Keratinocyte (primary cell): ENCODE results near the gene SHPK. TPM values are rescaled to one million over a fixed set of nuclear protein-coding genes. Genes with fewer than 3 reads are reported as not detected.

Experiments
- DNase-seq: peaks from one replicate; pipeline ENCODE4 v3.0.0-alpha.2; 2011; ENCODE audit warnings: low read depth, missing footprints, low spot score
- FAIRE-seq: peaks from 2 replicates; lab custom pipeline; 2011; peaks lifted over from hg19 to GRCh38; lab: Jason Lieb, UNC
- H2AFZ ChIP-seq: 2 replicates; pipeline ENCODE4 v1.6.0; 2012; ENCODE audit warnings: low read length, control low read depth, inconsistent platforms; ENCODE audit not compliant: control insufficient read depth
- H3K27ac ChIP-seq: 2 replicates; pipeline ENCODE4 v1.5.1; 2011; ENCODE audit warnings: low read length; ENCODE audit not compliant: control insufficient read depth, insufficient read depth
- H3K27me3 ChIP-seq: 3 replicates; pipeline ENCODE4 v1.6.0; 2011; ENCODE audit warnings: low read length; ENCODE audit not compliant: control insufficient read depth, insufficient read depth; ENCODE audit errors: extremely low read depth
- H3K36me3 ChIP-seq, 2 experiments: 2 replicates in 1 of 2; 3 replicates in 1 of 2; pipeline ENCODE4 v1.5.1; 2011; ENCODE audit warnings: low read length in 2 of 2, mild to moderate bottlenecking in 1 of 2; ENCODE audit not compliant: control insufficient read depth in 2 of 2, insufficient read depth in 2 of 2; ENCODE audit errors: extremely low read depth in 1 of 2
- H3K4me1 ChIP-seq: 3 replicates; pipeline ENCODE4 v1.5.1; 2011; ENCODE audit warnings: low read length; ENCODE audit not compliant: control insufficient read depth, insufficient read depth; ENCODE audit errors: extremely low read depth
- H3K4me2 ChIP-seq: 3 replicates; pipeline ENCODE4 v1.6.0; 2011; ENCODE audit warnings: low read depth, low read length; ENCODE audit not compliant: control insufficient read depth, insufficient read depth; ENCODE audit errors: extremely low read depth
- H3K4me3 ChIP-seq, 3 experiments: fragments of 200-600 bp in 1 of 3; sonication (generic) in 1 of 3; 2 replicates in 2 of 3; 3 replicates in 1 of 3; pipeline ENCODE4 v1.5.1; 2011 to 2016; ENCODE audit warnings: low read length in 3 of 3, mild to moderate bottlenecking in 3 of 3, control low read depth in 2 of 3, inconsistent platforms in 1 of 3, low read depth in 1 of 3, mixed read lengths in 1 of 3, mixed run types in 1 of 3, moderate library complexity in 1 of 3; ENCODE audit not compliant: control insufficient read depth in 2 of 3, insufficient read depth in 2 of 3; ENCODE audit errors: extremely low read depth in 1 of 3
- H3K79me2 ChIP-seq: 2 replicates; pipeline ENCODE4 v1.6.0; 2012; ENCODE audit warnings: low read length; ENCODE audit not compliant: control insufficient read depth, insufficient read depth
- H3K9ac ChIP-seq: 3 replicates; pipeline ENCODE4 v1.6.0; 2011; ENCODE audit warnings: low read length; ENCODE audit not compliant: control insufficient read depth, insufficient read depth; ENCODE audit errors: extremely low read depth
- H3K9me1 ChIP-seq: 3 replicates; pipeline ENCODE4 v1.6.0; 2011; ENCODE audit warnings: low read length; ENCODE audit not compliant: control insufficient read depth, insufficient read depth; ENCODE audit errors: extremely low read depth
- H3K9me3 ChIP-seq: 2 replicates; pipeline ENCODE4 v1.5.1; 2012; ENCODE audit warnings: low read depth, low read length; ENCODE audit not compliant: control insufficient read depth
- H4K20me1 ChIP-seq: 3 replicates; pipeline ENCODE4 v1.6.0; 2011; ENCODE audit warnings: low read length; ENCODE audit not compliant: control insufficient read depth, insufficient read depth; ENCODE audit errors: extremely low read depth
- EZH2 ChIP-seq: IDR thresholded peaks from one replicate; pipeline ENCODE4 v1.6.1; 2012; ENCODE audit warnings: inconsistent platforms, mild to moderate bottlenecking, low read length, moderate library complexity
- dilution Hi-C: fragments of 300-500 bp; cut with MboI; formaldehyde crosslinking; loops from one replicate; pipeline ENCODE4 v1.7.0; 2020; ENCODE audit warnings: low sequenced_read_pairs; ENCODE audit not compliant: extremely low pct_ligation_motif_present
- polyA plus RNA-seq, 5 experiments: library from polyadenylated mRNA; depleted of rRNA in 3 of 5; stranded (reverse) in 3 of 5; stranded (forward) in 1 of 5; unstranded in 1 of 5; fragments of >200 nt; gene quantifications; 1 replicate in 1 of 5; 2 replicates in 3 of 5; 3 replicates in 1 of 5; pipeline versions ENCODE4 v1.2.1 to v1.2.3, GENCODE V29; 2011 to 2012; ENCODE audit warnings: missing spikeins in 2 of 5, low read depth in 1 of 5, low replicate concordance in 1 of 5
- TF ChIP-seq, protein P1 (sequence below), 3 experiments: IDR thresholded peaks in 1 of 3; conservative IDR thresholded peaks in 1 of 3; optimal IDR thresholded peaks in 1 of 3; 2 replicates in 2 of 3; 3 replicates in 1 of 3; pipeline versions ENCODE3 to v1.5.1; 2011; ENCODE audit warnings: low read length in 3 of 3, mild to moderate bottlenecking in 3 of 3, moderate library complexity in 2 of 3, control low read depth in 1 of 3, inconsistent platforms in 1 of 3; ENCODE audit not compliant: insufficient read depth in 2 of 3; ENCODE audit errors: extremely low read depth in 1 of 3

SHPK gene
- polyA plus RNA-seq, 1 donor (not counting 4 experiments of a cell fraction or from before 2014, with no cell fraction given) = 9.2 TPM

- H3K4me3 ChIP-seq = no peak overlapping the region
- H3K9me1 ChIP-seq = peaks cover 2% of the 10 kb centered on the region
- no peaks in the 10 kb centered on the region for H3K79me2 ChIP-seq
- TF ChIP-seq, protein P1, sequence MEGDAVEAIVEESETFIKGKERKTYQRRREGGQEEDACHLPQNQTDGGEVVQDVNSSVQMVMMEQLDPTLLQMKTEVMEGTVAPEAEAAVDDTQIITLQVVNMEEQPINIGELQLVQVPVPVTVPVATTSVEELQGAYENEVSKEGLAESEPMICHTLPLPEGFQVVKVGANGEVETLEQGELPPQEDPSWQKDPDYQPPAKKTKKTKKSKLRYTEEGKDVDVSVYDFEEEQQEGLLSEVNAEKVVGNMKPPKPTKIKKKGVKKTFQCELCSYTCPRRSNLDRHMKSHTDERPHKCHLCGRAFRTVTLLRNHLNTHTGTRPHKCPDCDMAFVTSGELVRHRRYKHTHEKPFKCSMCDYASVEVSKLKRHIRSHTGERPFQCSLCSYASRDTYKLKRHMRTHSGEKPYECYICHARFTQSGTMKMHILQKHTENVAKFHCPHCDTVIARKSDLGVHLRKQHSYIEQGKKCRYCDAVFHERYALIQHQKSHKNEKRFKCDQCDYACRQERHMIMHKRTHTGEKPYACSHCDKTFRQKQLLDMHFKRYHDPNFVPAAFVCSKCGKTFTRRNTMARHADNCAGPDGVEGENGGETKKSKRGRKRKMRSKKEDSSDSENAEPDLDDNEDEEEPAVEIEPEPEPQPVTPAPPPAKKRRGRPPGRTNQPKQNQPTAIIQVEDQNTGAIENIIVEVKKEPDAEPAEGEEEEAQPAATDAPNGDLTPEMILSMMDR (optimal IDR thresholded peaks at IDR 0.05 in 1 of 3, IDR thresholded peaks at IDR 0.05 in 1 of 3, conservative IDR thresholded peaks at IDR 0.05 in 1 of 3; ENCODE audit: extremely low read depth in 1 of 3, insufficient read depth in 2 of 3, low read length in 3 of 3) = peak; percentile 66 to 88 (median 82)
- TF ChIP-seq EZH2 = no peak
- no peak overlapping the region for H3K27ac ChIP-seq
- DNase-seq (no peak), FAIRE-seq (peak; percentile 63)
- no peaks in the 10 kb centered on the region for H3K9me3 ChIP-seq
- H3K36me3 ChIP-seq = peaks cover 8 to 15% of the 10 kb centered on the region in 2 experiments
- no peak overlapping the region for H2AFZ ChIP-seq
- no peak overlapping the region for H3K4me2 ChIP-seq
- H4K20me1 ChIP-seq = no peaks in the 10 kb centered on the region
- no peaks in the 10 kb centered on the region for H3K4me1 ChIP-seq
- no peaks in the 10 kb centered on the region for H3K27me3 ChIP-seq
- no peak overlapping the region for H3K9ac ChIP-seq
- dilution Hi-C loops = no loop called here
Measured at GRCh38 chr17:3647769-3648555, 11.9 kb upstream of the SHPK start.

GRCh38 chr17:3647251-3647650 is 11.2 kb upstream of the SHPK start:
- Histone ChIP-seq H3K4me1 (no peaks in the 10 kb centered on the region), H3K9ac (no peak overlapping the region), H3K9me1 (peaks cover 2% of the 10 kb centered on the region), H4K20me1 (no peaks in the 10 kb centered on the region), H3K9me3 (no peaks in the 10 kb centered on the region), H2AFZ (no peak overlapping the region), H3K4me3 (no peak overlapping the region), H3K27ac (no peak overlapping the region), H3K36me3 (peaks cover 8 to 12% of the 10 kb centered on the region in 2 experiments), H3K79me2 (no peaks in the 10 kb centered on the region), H3K4me2 (no peak overlapping the region), H3K27me3 (no peaks in the 10 kb centered on the region)
- DNase-seq (no peak), FAIRE-seq (no peak)
- TF ChIP-seq EZH2 = no peak
- TF ChIP-seq, protein P1 (optimal IDR thresholded peaks at IDR 0.05 in 1 of 3, IDR thresholded peaks at IDR 0.05 in 1 of 3, conservative IDR thresholded peaks at IDR 0.05 in 1 of 3; ENCODE audit: extremely low read depth in 1 of 3, insufficient read depth in 2 of 3, low read length in 3 of 3) = no peak
- dilution Hi-C loops = no loop called here
